Measurements from ENCODE around the gene CTNND2.

CTNND2 gene

GRCh38 chr5:11182441-11183080 is 721.7 kb downstream of the CTNND2 start:
- in situ Hi-C loops (cut with HindIII; ENCODE audit: low sequenced_read_pairs), result no loop called here
- TF ChIP-seq, protein P1, sequence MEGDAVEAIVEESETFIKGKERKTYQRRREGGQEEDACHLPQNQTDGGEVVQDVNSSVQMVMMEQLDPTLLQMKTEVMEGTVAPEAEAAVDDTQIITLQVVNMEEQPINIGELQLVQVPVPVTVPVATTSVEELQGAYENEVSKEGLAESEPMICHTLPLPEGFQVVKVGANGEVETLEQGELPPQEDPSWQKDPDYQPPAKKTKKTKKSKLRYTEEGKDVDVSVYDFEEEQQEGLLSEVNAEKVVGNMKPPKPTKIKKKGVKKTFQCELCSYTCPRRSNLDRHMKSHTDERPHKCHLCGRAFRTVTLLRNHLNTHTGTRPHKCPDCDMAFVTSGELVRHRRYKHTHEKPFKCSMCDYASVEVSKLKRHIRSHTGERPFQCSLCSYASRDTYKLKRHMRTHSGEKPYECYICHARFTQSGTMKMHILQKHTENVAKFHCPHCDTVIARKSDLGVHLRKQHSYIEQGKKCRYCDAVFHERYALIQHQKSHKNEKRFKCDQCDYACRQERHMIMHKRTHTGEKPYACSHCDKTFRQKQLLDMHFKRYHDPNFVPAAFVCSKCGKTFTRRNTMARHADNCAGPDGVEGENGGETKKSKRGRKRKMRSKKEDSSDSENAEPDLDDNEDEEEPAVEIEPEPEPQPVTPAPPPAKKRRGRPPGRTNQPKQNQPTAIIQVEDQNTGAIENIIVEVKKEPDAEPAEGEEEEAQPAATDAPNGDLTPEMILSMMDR (IDR thresholded peaks at IDR 0.05; ENCODE audit: low read depth, low read length), result peak; percentile 67
- H3K4me3 ChIP-seq (ENCODE audit: low read depth, low read length), result no peak overlapping the region
- DNase-seq (ENCODE audit: low read depth, low spot score), result peak; percentile 61

- in situ Hi-C loops (cut with HindIII; ENCODE audit: low sequenced_read_pairs), result no loop called here
- no peak overlapping the region for H3K4me3 ChIP-seq (ENCODE audit: low read depth, low read length)
- DNase-seq (ENCODE audit: low read depth, low spot score), result no peak
- TF ChIP-seq, protein P1 (IDR thresholded peaks at IDR 0.05; ENCODE audit: low read depth, low read length), result no peak
These were observed 722.3 kb downstream of the CTNND2 start for GRCh38 chr5:11181940-11182339.

GRCh38 chr5:11180890-11181289 is 723.4 kb downstream of the CTNND2 start:
- in situ Hi-C loops (cut with HindIII; ENCODE audit: low sequenced_read_pairs), result no loop called here
- DNase-seq (ENCODE audit: low read depth, low spot score), result no peak
- H3K4me3 ChIP-seq (ENCODE audit: low read depth, low read length), result no peak overlapping the region
- TF ChIP-seq, protein P1 (IDR thresholded peaks at IDR 0.05; ENCODE audit: low read depth, low read length), result no peak

- H3K4me3 ChIP-seq (ENCODE audit: low read depth, low read length), result no peak overlapping the region
- in situ Hi-C loops (cut with HindIII; ENCODE audit: low sequenced_read_pairs), result no loop called here
- TF ChIP-seq, protein P1 (IDR thresholded peaks at IDR 0.05; ENCODE audit: low read depth, low read length), result no peak
- no peak for DNase-seq (ENCODE audit: low read depth, low spot score)
These were observed 726.1 kb downstream of the CTNND2 start for GRCh38 chr5:11177999-11178711.

DNA sequence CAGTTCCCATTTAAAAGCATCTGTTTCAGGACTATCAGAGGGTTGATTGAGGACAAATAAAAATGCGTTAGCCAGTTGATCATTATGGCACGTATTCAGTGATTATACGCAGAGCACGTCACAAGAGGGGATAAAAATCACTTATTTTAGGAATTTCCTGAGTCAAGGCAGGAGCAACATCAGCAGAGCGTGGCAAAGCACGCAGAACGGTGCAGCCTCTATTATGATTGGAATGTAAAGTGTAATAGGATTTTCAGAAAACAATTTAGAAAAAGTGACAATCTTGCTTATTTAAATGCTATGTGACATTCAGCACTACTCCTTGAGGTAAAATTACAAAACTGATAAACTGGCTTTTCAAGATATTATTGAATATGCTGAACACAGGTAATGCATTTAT is 729.7 kb downstream of the CTNND2 start:
- H3K4me3 ChIP-seq (ENCODE audit: low read depth, low read length), result no peak overlapping the region
- no peak for DNase-seq (ENCODE audit: low read depth, low spot score)
- in situ Hi-C loops (cut with HindIII; ENCODE audit: low sequenced_read_pairs), result no loop called here
- TF ChIP-seq, protein P1 (IDR thresholded peaks at IDR 0.05; ENCODE audit: low read depth, low read length), result no peak

- H3K4me3 ChIP-seq (ENCODE audit: low read depth, low read length), result no peak overlapping the region
- no peak for DNase-seq (ENCODE audit: low read depth, low spot score)
- in situ Hi-C loops (cut with HindIII; ENCODE audit: low sequenced_read_pairs), result no loop called here
- TF ChIP-seq, protein P1 (IDR thresholded peaks at IDR 0.05; ENCODE audit: low read depth, low read length), result no peak
These were observed 731.8 kb downstream of the CTNND2 start for GRCh38 chr5:11172484-11172883.
